GM19452 (cell line): ENCODE data around the gene TUBA1A.
"Not testable (repeated sequence)": the region's sequence is repeated elsewhere in the genome, so short reads cannot be mapped to it uniquely, and the experiment has no call there.

Source experiments
- ATAC-seq: cut with Tn5 transposase; IDR thresholded peaks from one replicate; pipeline ENCODE4 v1.9.1; 2021; ENCODE audit not compliant: unreplicated experiment

Gene TUBA1A

GRCh38 chr12:49201595-49202295, 12.9 kb upstream of the TUBA1A start:
- no peak for ATAC-seq

GRCh38 chr12:49200919-49201594, 12.2 kb upstream of the TUBA1A start:
- no peak for ATAC-seq

- ATAC-seq: no peak
Observed at GRCh38 chr12:49198431-49199155, 9.7 kb upstream of the TUBA1A start.

GRCh38 chr12:49197256-49197655, 8.4 kb upstream of the TUBA1A start:
- no peak for ATAC-seq

GRCh38 chr12:49195736-49196135, 6.9 kb upstream of the TUBA1A start:
- no peak for ATAC-seq

- not testable (repeated sequence) for ATAC-seq
Observed at GRCh38 chr12:49193746-49194145, 4.9 kb upstream of the TUBA1A start.

GRCh38 chr12:49191498-49191897, 2.6 kb upstream of the TUBA1A start:
- ATAC-seq: not testable (repeated sequence)

- ATAC-seq: no peak
Observed at GRCh38 chr12:49190974-49191373, 2.1 kb upstream of the TUBA1A start.

GRCh38 chr12:49189731-49190716, 1.1 kb upstream of the TUBA1A start:
- no peak for ATAC-seq

GRCh38 chr12:49188201-49188915, 522 bp downstream of the TUBA1A start:
- peak; percentile 32 for ATAC-seq

- no peak for ATAC-seq
Observed at GRCh38 chr12:49187184-49187583, 1.7 kb downstream of the TUBA1A start.

GRCh38 chr12:49186307-49186706, 2.6 kb downstream of the TUBA1A start:
- ATAC-seq: not testable (repeated sequence)

GRCh38 chr12:49184697-49185096, 4.2 kb downstream of the TUBA1A start:
- ATAC-seq: not testable (repeated sequence)

GRCh38 chr12:49183214-49183950, 5.5 kb downstream of the TUBA1A start:
- ATAC-seq: not testable (repeated sequence)

- ATAC-seq: no peak
Observed at GRCh38 chr12:49174218-49174617, 14.7 kb downstream of the TUBA1A start.

GRCh38 chr12:49170924-49171323, 18.0 kb downstream of the TUBA1A start:
- ATAC-seq: no peak

- no peak for ATAC-seq
Observed at GRCh38 chr12:49165114-49165513, 23.8 kb downstream of the TUBA1A start.

GRCh38 chr12:49161901-49162300, 27.0 kb downstream of the TUBA1A start:
- not testable (repeated sequence) for ATAC-seq

GRCh38 chr12:49161092-49161795, 27.6 kb downstream of the TUBA1A start:
- no peak for ATAC-seq
